ENCODE measurements around the gene MGAT2. TPM values are rescaled to one million over a fixed set of nuclear protein-coding genes. Genes with fewer than 3 reads are reported as not detected.
"Not testable (repeated sequence)": the region's sequence is repeated elsewhere in the genome, so short reads cannot be mapped to it uniquely, and the experiment has no call there.

MGAT2 gene
- total RNA-seq, 1 experiment from 2014 or later = 39.0 TPM

DNA sequence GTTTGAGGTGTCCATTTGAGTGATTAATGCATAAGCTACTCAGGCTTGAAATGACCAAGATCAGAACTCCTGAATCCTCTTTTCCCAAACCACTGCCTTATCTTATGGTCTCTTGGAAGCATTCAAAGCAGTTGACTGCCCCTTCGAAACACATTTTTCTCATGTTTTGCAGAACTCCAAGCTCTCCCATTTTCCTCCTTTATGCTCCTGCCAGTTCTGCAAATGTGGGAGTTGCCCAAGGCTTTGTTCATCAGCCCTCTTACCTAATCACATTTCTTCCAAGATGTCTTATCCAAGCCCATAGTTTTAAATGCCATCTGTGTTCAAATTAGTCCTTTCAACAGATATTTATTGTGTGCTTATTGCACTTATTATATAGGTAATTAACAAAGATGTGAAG, 16.3 kb downstream of the MGAT2 start:
- DNase-seq (ENCODE audit: low read depth, low spot score) = no peak
- in situ Hi-C loops (cut with HindIII; ENCODE audit: low pct_unique_long_range_greater_than_20kb, low sequenced_read_pairs) = no loop called here

DNA sequence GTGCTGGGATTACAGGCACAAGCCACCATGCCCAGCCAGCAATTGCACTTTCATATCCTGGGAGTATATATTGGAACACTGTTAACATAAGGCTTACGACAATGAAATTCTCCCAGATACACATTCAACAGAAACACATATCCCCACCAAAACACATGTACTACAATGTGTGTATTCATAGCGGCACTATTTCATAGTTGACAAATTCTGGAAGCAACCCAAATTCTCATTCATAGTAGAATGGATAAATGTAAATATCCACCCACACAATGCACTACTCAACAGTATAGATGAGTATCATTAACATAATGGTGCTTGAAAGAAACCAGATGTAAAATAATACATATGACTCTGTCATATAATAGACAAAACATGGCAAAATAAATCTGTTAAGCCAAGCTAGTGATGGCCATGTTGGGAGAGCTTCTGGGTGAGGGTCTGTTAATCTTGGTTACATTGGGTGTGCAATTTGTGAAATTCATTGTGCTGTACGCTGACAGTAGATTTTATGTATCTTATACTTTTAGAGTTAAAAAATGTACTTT, 17.0 kb downstream of the MGAT2 start:
- in situ Hi-C loops (cut with HindIII; ENCODE audit: low pct_unique_long_range_greater_than_20kb, low sequenced_read_pairs) = no loop called here
- DNase-seq (ENCODE audit: low read depth, low spot score) = no peak

DNA sequence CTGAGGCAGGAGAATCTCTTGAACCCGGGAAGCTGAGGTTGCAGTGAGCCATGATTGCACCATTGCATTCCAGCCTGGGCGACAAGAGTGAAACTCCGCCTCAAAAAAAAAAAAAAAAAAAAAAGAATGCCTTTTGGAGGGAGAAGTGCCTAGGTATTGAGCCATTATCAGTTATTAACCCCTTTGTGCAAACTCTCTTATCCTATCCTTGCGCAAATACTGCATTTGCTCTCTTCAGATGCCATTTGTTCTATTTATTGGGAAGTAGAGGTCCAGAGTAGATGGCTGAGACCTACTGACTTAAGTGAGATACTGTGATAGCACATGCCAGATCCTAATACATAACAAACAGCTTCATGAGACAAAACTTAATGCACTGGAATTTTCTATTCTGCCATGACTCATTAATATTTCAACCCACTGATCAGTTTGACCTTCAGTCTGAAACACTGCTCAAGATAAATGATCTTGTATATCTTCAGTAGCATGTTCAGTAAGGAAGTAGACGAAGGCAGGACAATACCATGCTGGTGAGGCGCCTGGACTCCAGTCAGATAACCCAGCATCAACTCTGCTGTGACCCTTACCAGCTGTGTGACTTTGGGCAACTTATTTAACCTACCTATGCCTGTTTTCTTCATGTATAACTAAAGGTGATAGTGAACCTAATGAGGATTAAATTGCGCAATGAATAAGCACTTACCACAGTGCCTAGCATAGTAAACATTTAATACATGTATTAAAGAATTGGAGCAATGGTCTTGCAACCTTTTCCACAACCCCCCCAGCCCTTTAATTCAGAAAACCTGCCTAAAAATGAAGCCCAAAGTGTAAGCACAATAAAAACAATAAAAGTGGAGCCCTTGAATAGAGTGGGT, 20.2 kb downstream of the MGAT2 start:
- in situ Hi-C loops (cut with HindIII; ENCODE audit: low pct_unique_long_range_greater_than_20kb, low sequenced_read_pairs) = no loop called here

DNA sequence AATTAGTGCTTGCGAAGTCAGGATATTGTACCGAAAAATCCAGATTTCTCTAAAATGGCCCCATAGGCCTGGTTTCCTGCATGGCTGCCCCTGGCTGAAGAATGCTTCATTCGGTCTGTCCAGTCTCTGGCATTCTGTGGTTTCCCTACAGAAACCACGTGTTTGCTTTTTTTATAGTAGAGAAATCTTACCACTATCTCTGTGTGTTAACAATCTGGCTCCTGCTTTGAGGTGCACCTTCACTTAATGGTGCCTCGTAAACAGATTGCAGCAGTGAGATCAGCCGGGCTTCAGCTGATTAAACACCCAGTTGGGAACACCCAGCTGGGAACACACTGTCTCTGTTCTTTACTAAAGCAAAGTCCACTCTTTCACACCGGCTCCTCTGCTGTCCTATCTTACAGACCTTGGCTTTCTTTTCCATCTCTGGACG, 21.1 kb downstream of the MGAT2 start:
- peak; percentile 55 for DNase-seq (ENCODE audit: low read depth, low spot score)
- in situ Hi-C loops (cut with HindIII; ENCODE audit: low pct_unique_long_range_greater_than_20kb, low sequenced_read_pairs) = no loop called here

More for the DNA sequence above, 20.2 kb downstream of the MGAT2 start:
- no peak for DNase-seq (ENCODE audit: low read depth, low spot score)

DNA sequence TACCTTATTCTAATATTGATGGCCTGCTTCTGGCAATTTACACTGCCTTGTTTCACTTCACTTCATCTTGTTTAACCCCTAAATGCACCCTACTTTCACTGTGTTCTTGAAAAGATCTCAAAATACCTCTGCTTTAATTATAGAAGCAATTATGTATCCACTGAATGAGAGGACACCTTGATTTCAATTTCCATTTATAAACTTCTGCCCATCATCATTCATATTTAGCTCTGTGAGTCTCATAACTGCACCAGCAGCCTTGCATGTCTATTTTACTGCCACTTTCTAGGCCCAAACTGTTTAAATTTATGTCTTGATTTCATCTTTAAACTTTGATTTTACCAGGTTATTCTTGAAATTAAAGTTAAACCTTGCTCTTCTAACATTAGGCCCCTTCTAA, 21.6 kb downstream of the MGAT2 start:
- in situ Hi-C loops (cut with HindIII; ENCODE audit: low pct_unique_long_range_greater_than_20kb, low sequenced_read_pairs) = no loop called here
- no peak for DNase-seq (ENCODE audit: low read depth, low spot score)

DNA sequence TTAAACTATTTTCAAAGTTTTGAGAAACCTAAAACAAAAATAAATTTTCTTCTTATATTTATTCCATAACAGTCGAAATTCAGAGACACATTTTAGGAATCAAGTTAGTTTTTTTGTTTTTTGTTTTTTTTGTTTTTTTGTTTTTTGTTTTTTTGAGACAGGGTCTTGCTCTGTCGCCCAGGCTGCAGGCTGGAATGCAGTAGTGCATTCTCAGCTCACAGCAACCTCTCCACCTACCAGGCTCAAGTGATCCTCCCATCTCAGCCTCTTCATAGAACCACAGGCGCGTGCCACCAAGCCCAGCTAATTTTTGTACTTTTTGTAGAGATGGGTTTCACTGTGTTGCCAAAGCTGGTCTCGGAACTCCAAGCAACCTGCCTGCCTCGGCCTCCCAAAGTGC, 32.9 kb downstream of the MGAT2 start:
- DNase-seq (ENCODE audit: low read depth, low spot score) = no peak
- in situ Hi-C loops (cut with HindIII; ENCODE audit: low pct_unique_long_range_greater_than_20kb, low sequenced_read_pairs) = loop anchor here (10.0 kb wide), 1 partner anchor 101 kb away; no protein-coding TSS in a partner anchor

DNA sequence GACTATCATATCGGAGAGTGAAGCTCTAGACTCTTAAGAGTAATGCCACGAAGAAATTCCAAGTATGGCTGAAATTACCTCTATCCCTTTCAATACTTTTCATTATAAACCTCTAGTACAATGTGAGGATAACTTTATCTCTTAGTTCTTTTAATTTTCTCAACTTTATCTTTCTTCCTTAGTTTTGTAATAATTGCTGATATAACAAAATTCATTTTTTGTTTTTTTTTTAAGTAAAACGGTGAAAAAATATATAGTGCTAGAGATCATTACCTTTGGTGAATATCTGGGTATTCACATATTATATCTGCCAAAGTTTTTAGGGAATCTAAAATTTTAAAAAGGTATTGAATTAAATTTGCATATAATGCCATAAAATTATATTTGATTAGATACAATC, 33.9 kb downstream of the MGAT2 start:
- DNase-seq (ENCODE audit: low read depth, low spot score) = no peak
- in situ Hi-C loops (cut with HindIII; ENCODE audit: low pct_unique_long_range_greater_than_20kb, low sequenced_read_pairs) = loop anchor here (10.0 kb wide), 1 partner anchor 100 kb away; no protein-coding TSS in a partner anchor

DNA sequence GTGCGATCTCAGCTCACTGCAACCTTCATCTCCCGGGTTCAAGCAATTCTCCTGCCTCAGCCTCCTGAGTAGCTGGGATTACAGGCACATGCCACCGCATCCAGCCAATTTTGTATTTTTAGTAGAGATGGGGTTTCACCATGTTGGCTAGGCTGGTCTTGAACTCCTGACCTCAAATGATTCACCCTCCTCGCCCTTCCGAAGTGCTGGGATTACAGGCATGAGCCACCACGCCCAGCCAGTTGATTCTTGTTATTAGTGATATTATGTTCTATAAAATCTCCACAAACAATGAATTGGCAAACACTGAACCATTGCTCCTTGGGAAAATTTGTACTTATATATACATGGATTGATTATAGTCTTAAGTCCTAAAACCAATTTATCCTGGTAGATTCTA, 36.9 kb downstream of the MGAT2 start:
- in situ Hi-C loops (cut with HindIII; ENCODE audit: low pct_unique_long_range_greater_than_20kb, low sequenced_read_pairs) = loop anchor here (10.0 kb wide), 1 partner anchor 97 kb away; no protein-coding TSS in a partner anchor
- not testable (repeated sequence) for DNase-seq (ENCODE audit: low read depth, low spot score)

DNA sequence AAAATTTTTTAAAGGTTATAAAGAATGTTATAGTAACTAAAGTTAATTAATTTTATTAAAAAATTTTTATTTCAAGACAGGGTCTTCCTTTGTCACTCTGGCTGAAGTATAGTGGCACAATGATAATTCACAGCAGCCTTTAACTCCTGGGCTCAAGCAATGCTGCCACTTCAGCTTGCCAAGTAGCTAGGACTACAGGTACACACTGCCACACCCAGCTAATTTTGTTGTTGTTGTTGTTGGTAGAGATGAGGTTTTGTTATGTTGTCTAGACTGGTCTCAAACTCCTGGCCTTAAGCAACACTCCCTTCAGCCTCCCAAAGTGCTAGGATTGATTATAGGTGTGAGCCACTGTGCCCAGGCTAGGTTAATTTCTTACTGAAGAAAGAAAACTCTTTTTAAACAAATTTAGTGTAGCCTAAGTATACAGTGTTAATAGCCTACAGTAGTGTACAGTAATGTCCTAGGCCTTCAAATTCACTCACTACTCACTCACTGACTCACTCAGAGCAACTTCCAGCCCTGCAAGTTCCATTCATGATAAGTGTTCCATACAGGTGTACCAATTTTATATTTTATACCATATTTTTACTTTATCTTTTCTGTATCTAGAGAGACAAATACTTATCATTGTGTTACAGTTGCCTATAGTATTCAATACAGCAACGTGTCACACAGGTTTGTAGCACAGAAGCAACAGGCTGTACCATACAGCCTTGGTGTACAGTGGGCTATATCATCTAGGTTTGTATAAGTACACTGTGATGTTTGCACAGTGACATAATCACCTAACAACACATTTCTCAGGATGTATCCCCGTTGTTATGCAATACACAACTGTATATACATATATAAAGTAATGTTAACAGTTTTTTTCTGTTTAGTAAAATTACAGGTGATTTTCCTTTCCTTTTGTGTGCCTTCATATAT, 39.2 kb downstream of the MGAT2 start:
- DNase-seq (ENCODE audit: low read depth, low spot score) = no peak

DNA sequence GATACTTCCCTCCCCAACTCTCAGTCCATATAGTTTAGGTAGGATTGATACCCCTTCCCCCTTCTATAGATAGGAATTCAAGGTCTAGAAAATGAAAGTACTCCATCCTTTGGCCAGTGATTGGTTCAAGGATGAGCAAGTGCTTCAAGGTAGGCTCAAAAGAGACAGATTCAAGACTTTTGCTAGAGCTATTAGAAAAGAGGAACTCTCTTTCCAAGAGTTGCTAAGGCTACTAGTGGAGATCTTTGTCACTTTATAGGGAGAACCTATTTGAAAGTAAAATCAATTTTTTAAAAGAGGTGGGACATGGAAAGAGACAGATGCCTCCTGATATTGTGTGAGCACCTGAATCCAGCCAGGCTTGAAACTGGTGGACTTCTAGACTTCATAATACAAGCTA, 49.9 kb downstream of the MGAT2 start:
- in situ Hi-C loops (cut with HindIII; ENCODE audit: low pct_unique_long_range_greater_than_20kb, low sequenced_read_pairs) = no loop called here
- no peak for DNase-seq (ENCODE audit: low read depth, low spot score)

More for the DNA sequence above, 39.2 kb downstream of the MGAT2 start:
- in situ Hi-C loops (cut with HindIII; ENCODE audit: low pct_unique_long_range_greater_than_20kb, low sequenced_read_pairs) = loop anchor here (10.0 kb wide), 1 partner anchor 95 kb away; no protein-coding TSS in a partner anchor

Small RNA genes lying within 50 kb of the gene (small RNA-seq; reads per million reads assigned to genes)
- 0 reads per million in 2 experiments for gene AL139099.3
- 0 reads per million in 2 experiments for gene AL139099.4
- gene RF00019 = 0 reads per million in 2 experiments

Other genes with a start within 250 kb of the MGAT2 start
- gene RPS29, start 34.4 kb upstream of the MGAT2 start, total RNA-seq (2014; rRNA removed; shearing (Covaris generic)) = 1,995 and 2,116 TPM in 2 replicates
- gene LRR1, start 21.9 kb upstream of the MGAT2 start, total RNA-seq (2014; rRNA removed; shearing (Covaris generic)) = 21.3 and 23.3 TPM in 2 replicates
- gene RPL36AL, start 173 bp upstream of the MGAT2 start, total RNA-seq (2014; rRNA removed; shearing (Covaris generic)) = 302 and 321 TPM in 2 replicates
- 13.2 and 14.3 TPM in 2 replicates for gene DNAAF2, start 14.4 kb downstream of the MGAT2 start, total RNA-seq (2014; rRNA removed; shearing (Covaris generic))
- 15.6 and 16.3 TPM in 2 replicates for gene POLE2, start 67.4 kb downstream of the MGAT2 start, total RNA-seq (2014; rRNA removed; shearing (Covaris generic))
- gene KLHDC1, start 72.3 kb downstream of the MGAT2 start, total RNA-seq (2014; rRNA removed; shearing (Covaris generic)) = 1.4 and 2.2 TPM in 2 replicates
- gene KLHDC2, start 147.4 kb downstream of the MGAT2 start, total RNA-seq (2014; rRNA removed; shearing (Covaris generic)) = 59.6 and 65.8 TPM in 2 replicates
- gene NEMF, start 232.0 kb downstream of the MGAT2 start, total RNA-seq (2014; rRNA removed; shearing (Covaris generic)) = 54.8 and 56.0 TPM in 2 replicates